Measurements from ENCODE around the gene PDE10A. TPM values are rescaled to one million over a fixed set of nuclear protein-coding genes. Genes with fewer than 3 reads are reported as not detected.

Gene PDE10A
- polyA plus RNA-seq, 3 donors: 0.41 to 41.9 (median 6.8) TPM

- H3K27ac ChIP-seq (ENCODE audit: low read depth, low read length): no peak overlapping the region
- WGBS, 3 donors: 1 to 2% (median 1%) methylated on average over 60 to 69 of the region's 69 CpGs
Observed at GRCh38 chr6:165660857-165661663, 2.0 kb downstream of the PDE10A start.

- no peak overlapping the region for H3K27ac ChIP-seq (ENCODE audit: low read depth, low read length)
- 12 to 13% (median 12%) methylated on average over 56 to 67 of the region's 67 CpGs for WGBS, 3 donors
Observed at GRCh38 chr6:165659945-165660856, 2.8 kb downstream of the PDE10A start.

GRCh38 chr6:165658395-165659058 is 4.5 kb downstream of the PDE10A start:
- no peak overlapping the region for H3K27ac ChIP-seq (ENCODE audit: low read depth, low read length)
- WGBS, 3 donors: 54 to 92% (median 90%) methylated on average over 13 of the region's 13 CpGs

GRCh38 chr6:165657325-165657680 is 5.7 kb downstream of the PDE10A start:
- 71 to 88% (median 86%) methylated on average over 5 of the region's 5 CpGs for WGBS, 3 donors
- no peak overlapping the region for H3K27ac ChIP-seq (ENCODE audit: low read depth, low read length)

- 69 to 94% (median 93%) methylated on average over 8 of the region's 8 CpGs for WGBS, 3 donors
- no peak overlapping the region for H3K27ac ChIP-seq (ENCODE audit: low read depth, low read length)
Observed at GRCh38 chr6:165656581-165657324, 6.3 kb downstream of the PDE10A start.

GRCh38 chr6:165655191-165655590 is 7.8 kb downstream of the PDE10A start:
- no peak overlapping the region for H3K27ac ChIP-seq (ENCODE audit: low read depth, low read length)
- 83 to 97% (median 96%) methylated on average over 11 of the region's 11 CpGs for WGBS, 3 donors

- 83 to 94% (median 91%) methylated on average over 9 of the region's 9 CpGs for WGBS, 3 donors
- no peak overlapping the region for H3K27ac ChIP-seq (ENCODE audit: low read depth, low read length)
Observed at GRCh38 chr6:165654144-165654543, 8.9 kb downstream of the PDE10A start.

- no peak overlapping the region for H3K27ac ChIP-seq (ENCODE audit: low read depth, low read length)
- 75 to 85% (median 83%) methylated on average over 11 of the region's 11 CpGs for WGBS, 3 donors
Observed at GRCh38 chr6:165653607-165654006, 9.4 kb downstream of the PDE10A start.

GRCh38 chr6:165653196-165653595 is 9.8 kb downstream of the PDE10A start:
- WGBS, 3 donors: 86% methylated on average over 9 of the region's 9 CpGs

GRCh38 chr6:165652766-165653165 is 10.3 kb downstream of the PDE10A start:
- H3K27ac ChIP-seq (ENCODE audit: low read depth, low read length): no peak overlapping the region
- WGBS, 3 donors: 61 to 87% (median 75%) methylated on average over 5 of the region's 5 CpGs

More at GRCh38 chr6:165653196-165653595, 9.8 kb downstream of the PDE10A start:
- no peak overlapping the region for H3K27ac ChIP-seq (ENCODE audit: low read depth, low read length)

GRCh38 chr6:165649166-165650137 is 13.6 kb downstream of the PDE10A start:
- 53 to 63% (median 61%) methylated on average over 11 of the region's 11 CpGs for WGBS, 3 donors
- no peak overlapping the region for H3K27ac ChIP-seq (ENCODE audit: low read depth, low read length)

GRCh38 chr6:165647041-165647440 is 16.0 kb downstream of the PDE10A start:
- 44 to 68% (median 61%) methylated on average over 6 of the region's 6 CpGs for WGBS, 3 donors
- H3K27ac ChIP-seq (ENCODE audit: low read depth, low read length): no peak overlapping the region

GRCh38 chr6:165645919-165646318 is 17.1 kb downstream of the PDE10A start:
- H3K27ac ChIP-seq (ENCODE audit: low read depth, low read length): no peak overlapping the region
- WGBS, 3 donors: 72 to 81% (median 78%) methylated on average over 6 of the region's 6 CpGs

- no peak overlapping the region for H3K27ac ChIP-seq (ENCODE audit: low read depth, low read length)
- WGBS, 3 donors: 87 to 91% (median 91%) methylated on average over 15 of the region's 15 CpGs
Observed at GRCh38 chr6:165644586-165645266, 18.3 kb downstream of the PDE10A start.

GRCh38 chr6:165643015-165643414 is 20.0 kb downstream of the PDE10A start:
- WGBS, 3 donors: 51 to 86% (median 83%) methylated on average over 3 of the region's 3 CpGs

GRCh38 chr6:165641672-165642156 is 21.3 kb downstream of the PDE10A start:
- no peak overlapping the region for H3K27ac ChIP-seq (ENCODE audit: low read depth, low read length)
- WGBS, 3 donors: 83 to 90% (median 84%) methylated on average over 15 of the region's 15 CpGs

More at GRCh38 chr6:165643015-165643414, 20.0 kb downstream of the PDE10A start:
- H3K27ac ChIP-seq (ENCODE audit: low read depth, low read length): no peak overlapping the region

Measured in adipose tissue (tissue), 3 donors.